Brain pericyte (primary cell): Measurements from ENCODE around the gene MTURN.

Experiments used
- DNase-seq: peaks from one replicate; pipeline ENCODE4 v3.0.0-alpha.2; 2012; ENCODE audit warnings: low read depth, low spot score

MTURN gene

DNA sequence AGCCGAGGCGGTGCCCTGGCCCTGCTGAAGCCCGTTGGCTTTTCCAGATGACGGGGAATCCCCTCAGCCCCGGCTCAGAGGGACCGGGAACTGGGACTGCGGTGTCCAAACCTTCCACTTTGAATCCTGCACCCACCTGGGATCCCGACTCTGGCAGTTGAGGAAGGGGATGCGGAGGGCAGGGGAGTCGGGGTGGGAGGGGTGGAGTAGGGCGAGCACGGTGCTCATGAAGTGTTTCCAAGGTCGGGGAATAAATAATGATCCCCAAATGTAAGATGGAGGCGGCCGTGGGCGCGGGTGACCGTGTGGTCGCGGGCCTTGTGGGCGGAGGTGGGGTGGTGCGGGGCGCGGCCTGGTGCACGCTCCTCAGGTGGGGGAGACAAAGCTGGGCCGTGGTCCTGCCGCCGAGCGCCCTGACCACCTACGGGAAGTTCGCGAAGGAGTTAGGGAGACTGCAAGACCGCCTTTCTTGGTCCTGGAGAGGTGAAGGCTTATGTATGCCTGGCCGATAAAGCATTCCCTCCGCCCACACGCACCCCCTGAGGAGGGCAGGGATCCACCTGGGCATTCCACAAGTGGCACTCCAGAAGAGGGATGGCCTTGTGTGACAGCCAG lies 1.4 kb downstream of the MTURN start:
- DNase-seq, result no peak

DNA sequence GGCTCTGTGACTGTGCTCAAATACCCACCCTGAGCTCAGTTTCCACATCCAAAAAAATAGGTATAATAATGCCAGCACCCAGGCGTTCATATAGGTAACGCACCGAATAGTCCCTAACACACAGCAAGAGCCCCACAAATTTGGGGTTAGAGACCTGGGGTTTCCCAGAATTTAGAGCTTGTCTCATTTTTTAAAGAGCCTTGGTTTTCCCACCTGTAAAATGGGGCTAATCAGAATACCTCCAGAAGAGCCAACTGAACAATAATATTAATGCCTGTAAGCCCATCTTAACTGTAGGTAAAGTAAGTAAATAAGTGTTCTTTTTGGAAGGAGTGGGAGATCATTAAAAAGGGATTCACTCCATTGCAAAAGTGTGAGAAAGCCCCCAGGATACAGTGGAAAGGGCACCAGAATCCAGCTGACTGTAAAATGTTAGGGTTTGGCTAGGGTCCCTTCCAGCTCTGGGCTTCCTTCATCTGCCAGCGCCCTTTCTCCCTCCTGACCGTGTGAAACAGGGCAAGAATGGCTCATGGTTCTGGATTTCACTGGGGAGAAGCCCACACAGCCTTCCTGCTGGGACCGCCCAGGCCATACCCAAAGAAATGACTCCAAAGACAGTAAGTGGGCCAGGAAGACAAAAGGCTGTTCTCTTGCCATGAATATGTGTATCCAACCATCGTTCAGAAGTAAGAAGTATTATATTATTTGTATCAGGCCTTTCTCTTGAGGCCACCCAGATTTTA lies 2.1 kb downstream of the MTURN start:
- DNase-seq, result no peak

- no peak for DNase-seq
Measured at GRCh38 chr7:30139836-30140384, 5.1 kb downstream of the MTURN start.

- no peak for DNase-seq
Measured at GRCh38 chr7:30140456-30140855, 5.7 kb downstream of the MTURN start.

DNA sequence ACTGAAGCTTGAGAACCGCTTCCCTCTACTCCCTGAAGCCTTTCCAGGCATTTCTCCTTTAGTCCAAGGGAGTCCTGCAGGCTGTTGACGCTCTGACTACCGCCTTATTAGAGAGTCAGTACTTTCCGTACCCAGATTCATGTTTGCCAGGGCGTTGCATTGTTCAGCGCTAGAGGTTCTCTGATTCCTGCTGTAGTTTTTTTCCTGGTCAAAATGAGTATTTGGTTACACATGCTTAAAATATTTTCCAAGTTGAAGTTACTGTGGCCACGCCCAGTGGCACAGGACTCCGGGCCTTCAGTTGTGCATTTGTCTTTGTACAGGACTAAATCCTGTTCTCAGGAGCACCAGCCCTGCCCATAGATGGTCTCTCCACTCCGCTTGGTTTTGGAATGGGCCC lies 7.9 kb downstream of the MTURN start:
- no peak for DNase-seq

GRCh38 chr7:30143748-30144251 lies 9.0 kb downstream of the MTURN start:
- DNase-seq, result no peak

DNA sequence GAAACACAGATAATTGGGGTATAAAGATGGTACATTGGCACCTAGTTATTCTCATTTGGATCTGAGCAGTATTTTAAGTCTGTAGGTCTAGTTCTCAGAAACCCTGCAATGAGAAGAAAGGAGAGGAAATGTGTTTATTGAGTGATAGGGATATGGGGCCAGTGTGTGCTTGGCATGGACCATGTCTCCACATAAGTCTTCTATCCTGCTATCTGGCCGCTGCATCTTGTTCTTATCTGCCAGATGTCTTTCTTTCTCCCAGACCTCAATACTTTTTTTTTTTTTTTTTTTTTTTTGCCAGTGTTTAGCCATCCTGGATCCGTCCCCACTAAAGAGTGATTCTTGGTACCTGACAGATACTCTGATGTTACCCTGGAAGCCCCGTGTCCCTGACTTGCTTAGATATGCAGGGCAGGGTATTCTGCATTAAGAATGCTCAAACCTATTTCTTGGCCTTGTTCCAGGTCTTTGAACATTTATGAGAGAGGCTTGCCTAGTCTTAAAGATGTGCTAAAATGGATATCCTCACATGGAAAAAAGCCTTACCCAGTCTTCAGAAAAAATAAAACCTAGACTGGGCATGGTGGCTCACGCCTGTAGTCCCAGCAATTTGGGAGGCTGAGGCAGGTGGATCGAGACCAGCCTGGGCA lies 10.0 kb downstream of the MTURN start:
- DNase-seq, result no peak

DNA sequence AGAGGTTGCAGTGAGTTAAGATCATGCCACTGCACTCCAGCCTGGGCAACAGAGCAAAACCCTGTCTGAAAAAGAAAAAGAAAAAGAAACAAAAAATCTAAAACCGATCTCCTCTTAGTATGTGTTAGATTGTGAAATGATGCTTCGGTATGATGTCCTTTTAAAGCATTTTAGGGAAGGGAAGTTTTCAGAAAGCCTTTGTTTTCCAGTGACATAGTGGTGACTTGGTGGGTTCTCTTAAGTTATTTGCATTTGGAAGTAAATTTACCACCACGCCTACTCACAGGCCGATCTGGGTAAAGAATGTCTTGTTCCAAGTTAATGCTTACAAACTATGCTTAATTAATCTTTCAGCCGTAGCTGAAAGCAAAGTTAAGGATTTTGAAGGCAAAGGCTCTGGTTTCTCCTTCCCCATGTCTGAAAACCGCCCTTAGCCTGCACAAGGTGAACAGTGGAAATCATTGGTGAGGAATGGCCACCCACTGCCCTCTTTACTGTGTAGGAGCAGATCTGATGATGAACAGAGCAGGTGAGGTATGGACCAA lies 10.7 kb downstream of the MTURN start:
- no peak for DNase-seq

- no peak for DNase-seq
Measured at GRCh38 chr7:30146127-30146612, 11.4 kb downstream of the MTURN start.

DNA sequence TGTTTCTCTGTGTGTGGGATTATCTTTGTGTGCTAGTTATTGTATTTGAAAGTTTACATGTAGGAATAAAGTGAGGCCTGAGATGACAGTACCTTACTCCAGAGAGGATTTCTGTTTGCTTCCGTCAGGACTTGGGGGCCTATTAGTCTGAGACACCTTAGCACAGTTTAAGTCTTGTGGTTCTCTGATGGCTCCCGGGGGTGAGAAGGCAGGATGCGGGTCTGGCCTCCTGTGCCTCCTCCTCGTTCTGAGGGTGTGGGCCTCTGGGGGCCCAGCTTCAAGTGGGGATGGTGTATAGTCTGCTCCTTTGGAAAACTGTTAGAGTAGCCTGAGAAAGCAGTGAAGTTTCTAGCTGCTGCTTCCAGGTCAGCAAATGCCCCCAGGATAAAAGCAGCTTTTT lies 12.4 kb downstream of the MTURN start:
- no peak for DNase-seq

DNA sequence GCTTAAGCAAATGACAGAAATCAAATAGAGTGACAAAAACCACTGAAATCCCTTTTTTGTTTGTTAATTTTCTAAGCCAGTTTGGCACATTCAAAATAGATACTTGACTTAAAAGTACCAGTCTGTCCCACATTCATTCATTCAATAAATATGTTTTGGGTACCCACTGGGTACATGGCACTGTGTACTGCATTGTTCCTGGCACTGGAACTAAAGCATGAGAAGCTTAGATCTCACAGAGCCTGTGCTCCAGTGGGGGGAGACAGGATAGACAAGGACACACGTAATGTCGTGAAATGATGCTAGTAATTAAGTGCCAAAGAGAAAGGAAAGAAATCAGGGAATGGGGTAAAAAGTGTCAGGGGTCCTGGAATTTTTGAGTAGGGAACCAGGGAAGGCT lies 13.0 kb downstream of the MTURN start:
- no peak for DNase-seq

GRCh38 chr7:30148426-30148825 lies 13.6 kb downstream of the MTURN start:
- DNase-seq, result no peak

- no peak for DNase-seq
Measured at GRCh38 chr7:30148951-30149459, 14.2 kb downstream of the MTURN start.

DNA sequence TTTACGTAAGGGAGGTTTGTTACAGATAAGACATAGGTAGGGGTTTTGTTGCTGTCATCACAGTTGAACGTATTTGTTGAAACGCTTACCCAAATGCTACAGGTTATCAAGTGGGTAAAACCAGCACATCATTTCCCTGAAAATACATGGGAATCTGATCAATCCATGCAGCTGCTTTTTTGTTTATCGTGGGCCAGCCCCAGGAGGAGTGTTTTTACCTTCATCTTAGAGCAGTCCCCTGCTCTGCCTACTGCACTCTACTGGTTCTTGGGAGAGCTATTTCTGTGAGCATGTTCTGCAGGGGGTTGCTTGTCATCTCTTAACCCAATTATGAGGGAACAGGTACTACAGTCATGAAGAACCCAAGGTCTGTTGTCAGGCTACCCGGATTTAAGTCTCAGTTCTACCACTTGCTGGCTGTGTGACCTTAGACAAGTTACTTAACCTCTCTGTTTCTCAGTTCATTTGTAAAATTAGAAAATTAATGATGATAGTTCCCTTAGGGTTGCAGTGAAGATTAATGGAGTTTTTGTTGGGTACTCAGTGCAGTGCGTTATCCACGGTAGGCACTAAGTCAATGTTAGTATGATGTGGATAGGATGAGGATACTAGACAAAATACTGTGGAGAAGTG lies 15.0 kb downstream of the MTURN start:
- DNase-seq, result no peak

DNA sequence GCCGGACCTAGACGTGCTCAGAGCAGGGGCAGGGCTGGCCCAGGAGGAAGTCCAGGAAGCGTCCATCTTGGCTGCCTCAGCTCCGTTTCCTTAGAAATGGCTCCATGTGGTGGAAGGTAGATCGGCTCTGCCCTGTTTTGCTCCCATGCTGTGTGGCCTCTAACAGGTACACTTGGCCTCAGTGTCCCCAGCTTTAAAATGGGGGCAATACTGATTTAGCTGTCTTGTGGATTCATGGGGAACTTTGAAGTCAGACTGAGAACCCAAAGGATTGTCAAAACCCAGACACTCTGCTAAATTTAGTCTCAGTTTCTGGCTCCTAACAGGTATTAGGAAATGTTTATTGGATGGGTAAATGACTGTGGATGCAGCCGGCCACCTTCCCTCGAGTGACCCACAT lies 15.9 kb downstream of the MTURN start:
- DNase-seq, result no peak

- DNase-seq, result no peak
Measured at GRCh38 chr7:30154111-30154587, 19.4 kb downstream of the MTURN start.

- no peak for DNase-seq
Measured at GRCh38 chr7:30155481-30155880, 20.7 kb downstream of the MTURN start.

DNA sequence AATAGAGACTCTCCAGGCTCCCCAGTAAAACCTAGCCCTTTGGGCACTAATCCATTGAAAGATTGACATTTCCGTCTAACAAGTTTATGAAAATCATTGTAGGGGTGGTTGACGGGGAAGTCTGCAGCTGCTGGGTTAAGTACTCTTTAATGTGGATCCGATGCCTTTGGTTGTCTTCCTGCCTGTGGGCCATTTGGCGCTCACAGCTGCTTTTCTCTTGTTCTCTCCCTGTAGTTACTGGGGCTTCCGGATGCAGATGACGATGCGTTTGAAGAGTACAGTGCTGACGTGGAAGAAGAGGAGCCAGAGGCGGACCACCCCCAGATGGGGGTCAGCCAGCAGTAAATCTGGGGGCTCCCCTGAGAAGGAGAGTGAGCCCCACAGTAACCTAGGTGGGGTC lies 22.4 kb downstream of the MTURN start:
- DNase-seq, result no peak

DNA sequence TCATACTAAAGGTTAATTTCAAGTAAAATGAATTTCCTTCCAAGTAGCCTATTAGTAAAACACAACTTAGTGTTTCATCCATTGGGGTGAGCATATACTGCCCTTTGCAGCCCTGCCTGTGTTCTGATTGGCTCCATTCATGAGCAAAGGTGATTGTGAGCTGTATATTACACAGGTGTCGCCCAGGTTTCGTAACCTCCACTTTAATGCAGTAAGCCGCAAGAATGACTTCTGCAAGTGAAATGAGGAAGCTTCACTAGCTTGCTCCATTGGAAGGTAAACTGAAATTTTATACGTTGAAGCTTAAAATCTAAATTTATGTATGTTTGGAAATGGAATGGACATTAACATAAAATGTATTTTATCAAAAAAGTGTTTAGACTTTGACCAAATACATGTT lies 24.4 kb downstream of the MTURN start:
- DNase-seq, result no peak

GRCh38 chr7:30159698-30160143 lies 24.9 kb downstream of the MTURN start:
- no peak for DNase-seq

DNA sequence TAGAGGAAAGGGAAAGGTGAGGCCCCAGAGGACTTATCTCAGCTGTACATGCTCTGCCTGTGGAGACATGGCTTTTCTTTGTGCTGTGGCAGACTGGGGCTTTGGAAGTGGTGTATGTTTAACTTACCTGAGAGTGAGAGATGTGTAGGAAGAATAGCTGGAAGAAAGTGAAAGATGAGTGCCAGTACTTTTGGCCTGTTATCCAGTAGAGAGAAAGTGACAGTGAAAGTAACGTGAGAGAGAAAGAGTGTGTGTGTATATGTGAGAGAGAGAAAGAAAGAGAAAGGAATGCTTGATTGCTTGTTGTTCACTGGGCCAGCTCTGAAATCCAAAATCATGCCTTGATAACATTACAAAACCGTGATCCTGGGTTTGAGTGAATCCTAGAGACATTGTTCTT lies 25.5 kb downstream of the MTURN start:
- DNase-seq, result no peak
